C4-2B (cell line): ENCODE data around the gene ZNRF1.

Experiments used
- ZFX ChIP-seq: fragments of 450-650 bp; IDR thresholded peaks from 2 replicates; pipeline ENCODE4 v1.6.1; 2017
- TF ChIP-seq, protein P1 (sequence below): fragments of 450-650 bp; conservative IDR thresholded peaks from 2 replicates; pipeline ENCODE4 v1.5.1; 2017; ENCODE audit warnings: mild to moderate bottlenecking

DNA sequence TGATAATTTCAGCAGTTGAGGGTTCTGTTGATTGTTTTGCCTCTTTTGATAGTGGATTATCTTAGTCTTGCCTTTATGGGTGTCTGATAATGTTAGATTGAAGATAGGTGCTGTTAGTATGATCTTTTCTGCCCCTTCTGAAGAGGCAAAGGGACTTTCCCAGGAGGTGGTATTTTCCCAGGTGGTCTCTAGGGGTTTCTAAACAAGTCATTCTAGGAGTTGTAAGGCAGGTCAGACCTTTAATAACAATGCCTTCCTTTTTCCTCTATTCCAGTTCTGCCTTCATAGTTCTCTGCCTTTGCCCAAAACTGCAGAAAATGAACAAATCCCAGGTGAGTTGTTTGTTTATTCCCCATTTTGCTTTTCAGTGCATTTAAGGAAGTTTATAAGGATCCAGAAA, 153.8 kb downstream of the ZNRF1 start:
- TF ChIP-seq, protein P1, sequence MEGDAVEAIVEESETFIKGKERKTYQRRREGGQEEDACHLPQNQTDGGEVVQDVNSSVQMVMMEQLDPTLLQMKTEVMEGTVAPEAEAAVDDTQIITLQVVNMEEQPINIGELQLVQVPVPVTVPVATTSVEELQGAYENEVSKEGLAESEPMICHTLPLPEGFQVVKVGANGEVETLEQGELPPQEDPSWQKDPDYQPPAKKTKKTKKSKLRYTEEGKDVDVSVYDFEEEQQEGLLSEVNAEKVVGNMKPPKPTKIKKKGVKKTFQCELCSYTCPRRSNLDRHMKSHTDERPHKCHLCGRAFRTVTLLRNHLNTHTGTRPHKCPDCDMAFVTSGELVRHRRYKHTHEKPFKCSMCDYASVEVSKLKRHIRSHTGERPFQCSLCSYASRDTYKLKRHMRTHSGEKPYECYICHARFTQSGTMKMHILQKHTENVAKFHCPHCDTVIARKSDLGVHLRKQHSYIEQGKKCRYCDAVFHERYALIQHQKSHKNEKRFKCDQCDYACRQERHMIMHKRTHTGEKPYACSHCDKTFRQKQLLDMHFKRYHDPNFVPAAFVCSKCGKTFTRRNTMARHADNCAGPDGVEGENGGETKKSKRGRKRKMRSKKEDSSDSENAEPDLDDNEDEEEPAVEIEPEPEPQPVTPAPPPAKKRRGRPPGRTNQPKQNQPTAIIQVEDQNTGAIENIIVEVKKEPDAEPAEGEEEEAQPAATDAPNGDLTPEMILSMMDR: no peak
- TF ChIP-seq ZFX: no peak
